PFSK-1 (cell line): ENCODE measurements around the gene PTGFRN.

Experiments
- FOXP2 ChIP-seq: optimal IDR thresholded peaks from 2 replicates; pipeline ENCODE3; 2011; ENCODE audit warnings: borderline replicate concordance, control low read depth, inconsistent platforms; ENCODE audit not compliant: insufficient read depth; ENCODE audit errors: extremely low read length, extremely low read depth
- POLR2AphosphoS5 ChIP-seq: IDR thresholded peaks from 2 replicates; pipeline ENCODE4 v1.6.1; 2012; ENCODE audit warnings: low read depth, mild to moderate bottlenecking, control low read depth, low read length, moderate library complexity
- TAF1 ChIP-seq: IDR thresholded peaks from 2 replicates; pipeline ENCODE4 v1.6.1; 2012; ENCODE audit warnings: low read length, control low read depth, borderline replicate concordance; ENCODE audit not compliant: insufficient read depth

GRCh38 chr1:116952738-116953275, 43.1 kb downstream of the PTGFRN start:
- TF ChIP-seq TAF1 (no peak), FOXP2 (no peak), POLR2AphosphoS5 (no peak)
